Activated T-helper 17 cell treated with anti-CD3 and anti-CD28 coated beads, Interleukin-2, amount 50 U/mL, for 72 hours (primary cell): ENCODE measurements around the gene COL4A2. TPM values are rescaled to one million over a fixed set of nuclear protein-coding genes. Genes with fewer than 3 reads are reported as not detected.

ENCODE experiments used
- ATAC-seq: fragments of 150-1000 bp; cut with Tn5 transposase; replicated peaks from 2 replicates; pipeline ENCODE4 v1.10.0; 2021; ENCODE audit warnings: mild to moderate bottlenecking, moderate library complexity
- H3K27ac Mint-ChIP-seq: one replicate; pipeline ENCODE4 v1.8.0; 2022; ENCODE audit warnings: mixed read lengths
- H3K27me3 Mint-ChIP-seq: one replicate; pipeline ENCODE4 v1.8.0; 2022; ENCODE audit warnings: mixed read lengths
- H3K36me3 Mint-ChIP-seq: one replicate; pipeline ENCODE4 v1.8.0; 2022; ENCODE audit warnings: low read depth, mild to moderate bottlenecking, mixed read lengths
- H3K4me1 Mint-ChIP-seq: one replicate; pipeline ENCODE4 v1.8.0; 2022; ENCODE audit warnings: mixed read lengths
- H3K4me3 Mint-ChIP-seq: one replicate; pipeline ENCODE4 v1.8.0; 2022; ENCODE audit warnings: mild to moderate bottlenecking, mixed read lengths
- H3K9me3 Mint-ChIP-seq: one replicate; pipeline ENCODE4 v1.8.0; 2022; ENCODE audit warnings: mixed read lengths
- total RNA-seq, 2 donors: library from RNA; stranded (reverse); gene quantifications; one replicate each; pipeline ENCODE4 v1.2.3, GENCODE V29; 2022

Gene COL4A2
- total RNA-seq, 2 donors from 2014 or later, result 0.56 TPM; not detected in 1

- H3K36me3 Mint-ChIP-seq, result no peaks in the 10 kb centered on the region
- ATAC-seq, result peak; percentile 50
- H3K27ac Mint-ChIP-seq, result no peak overlapping the region
- H3K4me1 Mint-ChIP-seq, result no peaks in the 10 kb centered on the region
- no peak overlapping the region for H3K4me3 Mint-ChIP-seq
- H3K9me3 Mint-ChIP-seq, result no peaks in the 10 kb centered on the region
- peaks cover 36% of the 10 kb centered on the region for H3K27me3 Mint-ChIP-seq
These were observed 26.8 kb upstream of the COL4A2 start for GRCh38 chr13:110280231-110280813.

DNA sequence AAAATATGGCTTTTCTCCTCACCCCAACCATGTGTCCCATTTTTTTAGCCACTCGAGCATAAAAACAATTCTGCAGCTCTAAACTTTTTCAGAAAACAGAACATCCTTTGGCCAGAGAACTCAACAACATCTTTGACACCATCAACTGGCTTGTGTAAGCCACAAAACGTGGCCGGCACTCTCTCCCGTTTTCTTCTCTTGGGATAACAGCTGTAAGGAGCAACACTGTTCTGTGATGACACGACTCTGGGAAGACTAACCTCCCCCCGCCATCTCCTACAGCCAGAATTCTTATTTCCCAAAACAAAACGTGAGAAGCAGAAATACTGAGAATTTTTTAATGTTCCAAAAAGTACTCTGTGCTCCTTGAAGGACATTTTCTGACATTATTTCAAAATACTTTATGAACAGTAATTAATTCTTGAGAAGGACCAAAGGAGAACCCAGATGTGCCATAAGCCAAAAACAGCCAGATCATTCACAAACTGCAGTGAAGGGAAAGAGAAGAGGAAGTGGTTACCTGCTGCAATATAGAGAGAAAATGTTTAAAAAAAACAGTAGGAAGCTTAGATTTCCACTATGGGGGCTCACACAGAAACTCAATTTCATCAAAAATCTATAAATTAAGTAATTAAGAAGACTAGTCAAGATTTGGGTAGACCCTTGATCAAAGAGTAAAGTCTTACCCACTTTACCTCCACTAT lies 25.9 kb upstream of the COL4A2 start:
- Mint-ChIP-seq H3K9me3 (no peaks in the 10 kb centered on the region), H3K4me1 (no peaks in the 10 kb centered on the region), H3K27ac (no peak overlapping the region), H3K36me3 (no peaks in the 10 kb centered on the region), H3K4me3 (no peak overlapping the region), H3K27me3 (peaks cover 37% of the 10 kb centered on the region)
- no peak for ATAC-seq

GRCh38 chr13:110281736-110282135 lies 25.3 kb upstream of the COL4A2 start:
- Mint-ChIP-seq H3K27ac (no peak overlapping the region), H3K36me3 (no peaks in the 10 kb centered on the region), H3K9me3 (no peaks in the 10 kb centered on the region), H3K4me3 (no peak overlapping the region), H3K27me3 (peaks cover 39% of the 10 kb centered on the region), H3K4me1 (no peaks in the 10 kb centered on the region)
- no peak for ATAC-seq

DNA sequence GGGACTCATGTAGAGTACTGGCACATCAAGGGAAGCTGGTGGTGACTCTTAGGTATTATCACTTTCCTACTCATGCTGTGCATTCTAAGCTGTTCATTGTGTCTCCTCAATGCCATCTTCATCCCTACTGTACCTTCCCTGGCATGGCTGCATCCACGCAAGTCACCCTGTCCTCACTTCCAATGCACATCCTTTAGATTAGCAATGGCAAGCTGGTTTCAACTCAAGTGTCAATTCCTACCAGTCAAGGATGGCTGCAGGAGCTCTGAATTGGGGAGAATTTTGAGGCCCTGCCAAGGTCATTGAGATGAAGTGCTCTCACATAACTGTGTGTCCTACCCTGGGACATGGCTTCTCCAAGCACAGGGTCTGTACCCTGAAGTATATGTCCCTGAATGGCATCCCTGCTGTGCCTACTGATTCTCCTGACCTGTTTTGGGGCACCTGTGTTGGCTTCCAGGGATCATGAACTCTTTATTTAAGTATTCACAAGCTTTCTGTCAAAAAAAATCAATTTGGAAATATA lies 24.7 kb upstream of the COL4A2 start:
- no peaks in the 10 kb centered on the region for H3K36me3 Mint-ChIP-seq
- no peaks in the 10 kb centered on the region for H3K9me3 Mint-ChIP-seq
- no peak overlapping the region for H3K27ac Mint-ChIP-seq
- no peak overlapping the region for H3K4me3 Mint-ChIP-seq
- peaks cover 39% of the 10 kb centered on the region for H3K27me3 Mint-ChIP-seq
- ATAC-seq, result no peak
- H3K4me1 Mint-ChIP-seq, result no peaks in the 10 kb centered on the region

GRCh38 chr13:110283736-110284517 lies 23.2 kb upstream of the COL4A2 start:
- H3K27ac Mint-ChIP-seq, result no peak overlapping the region

DNA sequence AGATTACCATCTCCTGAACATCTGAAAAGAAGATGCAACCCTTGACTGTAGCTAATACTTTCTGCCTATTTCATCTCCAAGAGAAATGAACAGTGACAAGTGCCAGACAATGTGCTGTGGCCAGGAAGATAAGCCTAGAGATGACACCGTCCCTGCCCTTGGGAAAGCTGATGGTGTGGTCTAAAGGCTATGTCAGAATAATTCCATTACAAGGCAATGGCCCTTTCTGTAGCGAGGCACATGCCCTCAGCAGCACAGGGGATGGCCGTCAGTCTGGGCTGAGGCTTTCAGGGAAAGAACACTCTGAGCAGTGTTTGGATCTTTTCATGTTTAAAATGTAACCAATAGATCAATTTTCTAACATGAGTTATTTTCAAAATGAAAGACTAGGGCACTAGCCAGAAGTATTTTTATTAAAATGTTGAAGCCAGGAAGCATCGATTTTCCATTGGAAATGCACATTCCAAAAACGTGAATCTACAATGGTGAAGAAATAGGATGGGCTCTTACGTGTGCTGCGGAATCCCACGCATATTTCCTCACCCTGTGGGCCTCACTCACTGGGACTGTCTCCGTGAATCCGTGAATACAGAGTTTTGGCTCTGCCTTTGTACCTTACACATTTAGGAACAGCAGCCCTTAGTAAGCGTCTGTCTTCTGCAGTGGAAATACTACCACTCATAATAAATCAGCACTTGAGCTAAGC lies 22.2 kb upstream of the COL4A2 start:
- Mint-ChIP-seq H3K4me3 (no peak overlapping the region), H3K27ac (no peak overlapping the region), H3K9me3 (no peaks in the 10 kb centered on the region), H3K36me3 (no peaks in the 10 kb centered on the region), H3K4me1 (no peaks in the 10 kb centered on the region), H3K27me3 (peaks cover 25% of the 10 kb centered on the region)
- ATAC-seq, result no peak

More at GRCh38 chr13:110283736-110284517, 23.2 kb upstream of the COL4A2 start:
- no peaks in the 10 kb centered on the region for H3K4me1 Mint-ChIP-seq
- no peaks in the 10 kb centered on the region for H3K36me3 Mint-ChIP-seq
- peaks cover 32% of the 10 kb centered on the region for H3K27me3 Mint-ChIP-seq
- H3K9me3 Mint-ChIP-seq, result no peaks in the 10 kb centered on the region
- no peak overlapping the region for H3K4me3 Mint-ChIP-seq
- no peak for ATAC-seq

DNA sequence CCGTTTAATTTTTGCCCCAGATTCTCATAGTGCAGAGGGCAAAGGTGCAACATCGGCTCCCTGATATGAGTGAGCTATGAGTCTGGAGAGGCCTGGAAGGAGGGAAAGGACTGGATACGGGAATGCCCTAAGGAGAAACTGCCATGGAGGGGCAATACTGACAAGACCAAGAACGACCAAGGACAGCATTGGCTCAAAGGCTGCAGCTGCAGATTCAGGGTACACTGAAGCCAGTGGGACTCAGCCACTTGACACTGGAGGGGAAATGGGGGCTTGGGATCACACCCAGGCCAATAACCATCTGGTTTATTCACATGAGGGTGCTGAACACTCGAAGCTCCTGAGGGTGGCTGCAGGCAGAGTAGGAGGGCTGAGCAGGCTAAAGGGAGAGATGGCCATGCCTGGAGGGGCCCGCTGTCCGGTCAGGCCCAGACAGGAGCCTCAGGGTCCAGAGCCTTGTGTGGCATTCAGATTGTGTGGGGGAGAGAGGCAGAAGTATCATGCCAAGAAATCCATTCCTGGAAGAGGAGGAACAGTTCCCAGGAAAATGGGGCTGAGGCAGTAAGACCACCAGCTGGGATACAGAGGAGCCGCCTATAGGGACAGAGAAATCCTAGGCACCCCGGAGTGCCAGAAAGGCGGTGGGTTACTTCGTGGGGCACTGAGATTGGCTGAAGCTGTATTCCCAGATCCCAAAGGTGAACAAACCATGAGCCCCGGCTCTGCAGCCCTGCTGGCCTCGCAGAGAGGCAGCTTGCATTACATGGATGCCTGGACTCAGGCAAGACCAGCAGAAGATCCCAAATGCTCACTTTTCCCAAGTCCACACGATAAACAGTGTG lies 20.9 kb upstream of the COL4A2 start:
- H3K27me3 Mint-ChIP-seq, result peaks cover 29% of the 10 kb centered on the region
- no peaks in the 10 kb centered on the region for H3K36me3 Mint-ChIP-seq
- no peaks in the 10 kb centered on the region for H3K9me3 Mint-ChIP-seq
- no peaks in the 10 kb centered on the region for H3K4me1 Mint-ChIP-seq
- no peak for ATAC-seq
- no peak overlapping the region for H3K27ac Mint-ChIP-seq
- no peak overlapping the region for H3K4me3 Mint-ChIP-seq

DNA sequence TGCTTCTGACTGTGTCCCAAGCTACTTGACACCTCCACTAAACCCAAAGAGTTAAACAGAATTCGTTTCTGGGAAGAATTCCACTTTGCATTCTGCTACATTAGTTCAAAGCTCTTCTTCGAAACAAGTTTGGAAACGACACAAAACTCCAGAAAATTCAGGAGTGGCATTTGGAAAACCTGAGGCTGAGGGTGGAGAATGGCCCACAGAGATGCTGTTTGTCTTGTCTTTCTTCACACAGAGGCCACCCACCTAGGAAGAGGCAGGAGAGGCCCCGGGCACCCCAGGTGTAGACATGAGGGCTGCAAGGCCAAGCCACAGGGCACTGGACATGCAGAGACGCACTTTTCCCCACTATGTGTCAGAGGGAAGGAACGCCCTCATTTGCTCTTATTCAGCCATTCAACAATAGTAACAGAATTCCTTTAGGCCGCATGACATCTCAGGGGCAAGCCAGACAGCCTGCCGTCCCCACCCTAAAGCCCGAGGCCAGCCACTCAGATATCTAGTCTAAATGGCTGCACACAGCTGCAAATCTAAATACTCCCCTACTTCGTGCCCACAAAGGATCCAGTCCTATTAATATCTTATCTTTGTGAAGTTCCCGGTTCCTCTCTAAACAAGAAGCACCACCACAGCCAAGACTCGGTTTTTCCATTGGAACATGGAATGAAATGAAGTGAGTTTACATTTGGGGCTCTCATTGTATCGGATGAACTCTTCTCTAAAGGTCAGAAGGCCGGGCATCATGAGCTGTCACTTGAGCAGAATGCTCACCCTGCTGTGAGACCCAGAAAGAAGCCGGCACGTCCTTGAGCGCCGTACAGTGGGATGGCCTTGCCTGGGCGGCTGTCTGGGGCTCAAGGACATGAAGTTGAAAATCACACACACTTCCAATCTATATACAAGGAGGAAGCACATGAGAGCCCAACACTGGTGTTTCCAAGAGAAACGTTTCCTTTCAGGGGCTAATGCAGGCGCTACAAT lies 20.0 kb upstream of the COL4A2 start:
- Mint-ChIP-seq H3K27ac (no peak overlapping the region), H3K27me3 (peaks cover 26% of the 10 kb centered on the region), H3K9me3 (no peaks in the 10 kb centered on the region), H3K4me3 (no peak overlapping the region), H3K4me1 (no peaks in the 10 kb centered on the region), H3K36me3 (no peaks in the 10 kb centered on the region)
- ATAC-seq, result no peak

- Mint-ChIP-seq H3K4me3 (no peak overlapping the region), H3K27ac (no peak overlapping the region)
These were observed 17.9 kb upstream of the COL4A2 start for GRCh38 chr13:110289174-110289573.

DNA sequence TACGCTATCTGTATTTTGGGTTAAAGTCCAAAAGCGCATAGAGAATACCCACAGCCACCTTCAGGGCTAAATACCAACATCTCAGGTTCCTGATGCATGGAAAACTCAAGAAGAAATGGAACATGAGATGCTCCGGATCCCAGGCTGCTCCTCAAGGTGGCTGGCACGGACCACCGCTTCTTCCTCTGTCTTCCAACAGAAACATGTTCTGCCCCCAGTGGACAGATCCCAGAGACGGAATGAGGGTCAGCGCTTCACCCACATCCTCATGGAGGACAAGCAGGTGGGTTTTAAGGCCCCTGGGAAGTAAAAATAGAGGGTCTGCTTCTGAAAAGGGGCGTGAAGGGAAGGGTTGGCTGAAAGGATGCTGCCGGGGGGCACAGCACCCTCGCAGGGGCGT lies 17.4 kb upstream of the COL4A2 start:
- ATAC-seq, result no peak
- no peaks in the 10 kb centered on the region for H3K36me3 Mint-ChIP-seq
- H3K9me3 Mint-ChIP-seq, result no peaks in the 10 kb centered on the region
- no peak overlapping the region for H3K27ac Mint-ChIP-seq
- no peak overlapping the region for H3K4me3 Mint-ChIP-seq
- H3K4me1 Mint-ChIP-seq, result no peaks in the 10 kb centered on the region
- H3K27me3 Mint-ChIP-seq, result peaks cover 19% of the 10 kb centered on the region

More at GRCh38 chr13:110289174-110289573, 17.9 kb upstream of the COL4A2 start:
- Mint-ChIP-seq H3K9me3 (no peaks in the 10 kb centered on the region), H3K27me3 (peaks cover 20% of the 10 kb centered on the region), H3K36me3 (no peaks in the 10 kb centered on the region), H3K4me1 (no peaks in the 10 kb centered on the region)
- ATAC-seq, result no peak

DNA sequence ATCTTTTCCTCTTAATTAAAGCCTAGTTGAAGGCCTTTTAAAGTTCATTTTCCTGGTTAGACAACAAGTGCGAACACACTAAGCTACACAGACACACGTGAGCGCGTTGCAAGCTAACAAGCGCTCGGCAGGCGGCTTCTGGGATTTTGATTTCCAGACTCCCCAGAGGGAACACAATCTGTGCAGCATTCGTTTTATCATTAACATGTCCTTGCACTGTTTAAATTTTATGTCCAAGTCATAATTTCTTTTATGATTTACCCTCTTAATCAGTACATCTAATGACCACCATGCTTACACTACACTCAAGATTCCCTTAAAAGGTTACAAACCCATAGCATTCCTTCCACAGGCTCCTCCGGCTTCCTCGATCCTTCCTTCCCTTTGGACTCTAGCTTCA lies 16.9 kb upstream of the COL4A2 start:
- no peaks in the 10 kb centered on the region for H3K9me3 Mint-ChIP-seq
- ATAC-seq, result no peak
- H3K36me3 Mint-ChIP-seq, result no peaks in the 10 kb centered on the region
- H3K4me3 Mint-ChIP-seq, result no peak overlapping the region
- H3K27me3 Mint-ChIP-seq, result peaks cover 16% of the 10 kb centered on the region
- H3K27ac Mint-ChIP-seq, result no peak overlapping the region
- no peaks in the 10 kb centered on the region for H3K4me1 Mint-ChIP-seq

DNA sequence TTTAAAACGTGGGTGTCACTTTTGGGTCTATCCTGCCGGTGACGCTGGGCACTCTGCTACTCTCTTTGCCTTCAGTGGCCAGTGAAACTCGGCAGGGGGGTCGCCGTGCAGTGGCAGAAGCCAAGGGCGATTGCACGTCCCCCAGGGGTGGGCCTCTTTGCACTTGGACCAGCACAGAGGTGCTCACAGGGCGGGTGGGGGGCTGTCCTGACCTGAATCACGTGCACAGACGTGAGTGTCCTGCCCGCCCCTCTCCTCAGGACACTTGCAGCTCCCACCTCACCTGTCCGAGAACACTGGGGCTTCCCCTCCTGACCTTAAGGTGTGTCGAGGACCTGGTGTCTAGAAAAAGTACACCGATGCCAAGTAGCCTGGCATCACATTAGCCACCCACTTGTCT lies 16.3 kb upstream of the COL4A2 start:
- peaks cover 16% of the 10 kb centered on the region for H3K27me3 Mint-ChIP-seq
- no peaks in the 10 kb centered on the region for H3K36me3 Mint-ChIP-seq
- ATAC-seq, result no peak
- no peaks in the 10 kb centered on the region for H3K9me3 Mint-ChIP-seq
- no peak overlapping the region for H3K27ac Mint-ChIP-seq
- H3K4me1 Mint-ChIP-seq, result no peaks in the 10 kb centered on the region
- H3K4me3 Mint-ChIP-seq, result no peak overlapping the region

- Mint-ChIP-seq H3K27ac (no peak overlapping the region), H3K4me1 (no peaks in the 10 kb centered on the region), H3K4me3 (no peak overlapping the region), H3K9me3 (no peaks in the 10 kb centered on the region), H3K36me3 (no peaks in the 10 kb centered on the region), H3K27me3 (peaks cover 18% of the 10 kb centered on the region)
- no peak for ATAC-seq
These were observed 15.8 kb upstream of the COL4A2 start for GRCh38 chr13:110291286-110291685.
